Amygdala (tissue), 56 donors: ENCODE measurements around the gene IRF2BP2.

Experiments used
- DNase-seq, 56 donors: peaks; one replicate each; lab custom pipeline; 2025; lab: John Stamatoyannopoulos, UW

The IRF2BP2 gene

DNA sequence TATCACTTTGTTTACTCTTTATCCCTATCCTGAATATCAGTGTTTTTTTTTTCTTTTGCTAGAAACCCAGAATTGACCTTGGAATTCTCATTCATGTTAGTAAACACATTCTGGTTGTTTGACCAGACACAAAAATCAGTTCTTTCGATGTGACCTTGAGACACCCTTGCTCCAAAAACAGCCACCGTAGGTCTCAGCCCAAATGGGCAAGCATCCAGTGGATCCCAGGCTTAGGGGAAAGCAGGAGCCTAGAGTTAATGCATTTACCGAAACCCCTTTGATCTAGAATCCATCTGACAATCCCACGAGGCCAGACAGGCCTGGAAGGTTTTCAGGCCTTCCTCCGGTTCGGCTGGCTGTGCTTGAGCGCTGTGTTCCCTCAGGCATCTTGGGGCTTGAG is 47.6 kb downstream of the IRF2BP2 start:
- peak in 2 of 56 donors; percentile 15 to 31 for DNase-seq

- no peak for DNase-seq
Measured at GRCh38 chr1:234561319-234561718, 48.7 kb downstream of the IRF2BP2 start.

- DNase-seq, result no peak
Measured at GRCh38 chr1:234559902-234560676, 49.9 kb downstream of the IRF2BP2 start.

GRCh38 chr1:234559152-234559901 is 50.7 kb downstream of the IRF2BP2 start:
- no peak for DNase-seq

- DNase-seq, result no peak
Measured at GRCh38 chr1:234558330-234558836, 51.6 kb downstream of the IRF2BP2 start.

GRCh38 chr1:234556245-234556943 is 53.6 kb downstream of the IRF2BP2 start:
- no peak for DNase-seq

DNA sequence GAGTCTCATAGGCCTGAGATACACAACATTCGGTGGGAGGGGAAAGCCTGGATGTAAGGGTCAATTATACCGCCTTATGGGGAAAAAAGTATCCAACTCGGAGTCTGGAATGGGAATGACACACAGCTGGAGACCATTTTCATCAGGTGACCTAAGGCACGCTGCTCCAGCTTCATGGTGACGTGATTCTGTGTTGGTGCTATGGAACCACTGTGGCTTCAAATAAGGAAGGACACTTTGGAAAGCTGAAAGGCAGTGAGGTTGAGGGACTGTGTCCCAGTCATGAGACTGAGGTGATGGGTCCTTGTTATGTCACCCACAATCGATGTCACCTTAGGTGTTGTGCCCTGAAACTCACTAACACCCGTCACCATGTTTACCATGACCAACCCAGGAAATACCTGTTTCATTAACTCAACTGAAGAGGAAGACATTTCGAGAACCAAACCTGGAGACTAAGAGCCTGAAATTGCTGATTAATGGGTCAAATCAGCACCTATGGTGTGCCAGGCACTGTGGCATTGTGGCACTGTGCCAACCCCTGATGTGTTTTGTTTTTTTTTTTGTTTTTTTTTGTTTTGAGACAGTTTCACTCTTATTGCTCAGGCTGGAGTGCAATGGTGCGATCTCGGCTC is 54.5 kb downstream of the IRF2BP2 start:
- DNase-seq, result no peak

- peak in 3 of 56 donors; percentile 20 to 53 (median 26) for DNase-seq
Measured at GRCh38 chr1:234554698-234555311, 55.2 kb downstream of the IRF2BP2 start.
